Hematopoietic multipotent progenitor cell treated with erythropoietin and hydrocortisone succinate and interleukin-3 and kit ligand, for 6 days (in vitro differentiated cells): ENCODE measurements around the gene OGN.

Source experiments
- DNase-seq: peaks from one replicate; pipeline ENCODE4 v3.0.0-alpha.2; 2015

The OGN gene

DNA sequence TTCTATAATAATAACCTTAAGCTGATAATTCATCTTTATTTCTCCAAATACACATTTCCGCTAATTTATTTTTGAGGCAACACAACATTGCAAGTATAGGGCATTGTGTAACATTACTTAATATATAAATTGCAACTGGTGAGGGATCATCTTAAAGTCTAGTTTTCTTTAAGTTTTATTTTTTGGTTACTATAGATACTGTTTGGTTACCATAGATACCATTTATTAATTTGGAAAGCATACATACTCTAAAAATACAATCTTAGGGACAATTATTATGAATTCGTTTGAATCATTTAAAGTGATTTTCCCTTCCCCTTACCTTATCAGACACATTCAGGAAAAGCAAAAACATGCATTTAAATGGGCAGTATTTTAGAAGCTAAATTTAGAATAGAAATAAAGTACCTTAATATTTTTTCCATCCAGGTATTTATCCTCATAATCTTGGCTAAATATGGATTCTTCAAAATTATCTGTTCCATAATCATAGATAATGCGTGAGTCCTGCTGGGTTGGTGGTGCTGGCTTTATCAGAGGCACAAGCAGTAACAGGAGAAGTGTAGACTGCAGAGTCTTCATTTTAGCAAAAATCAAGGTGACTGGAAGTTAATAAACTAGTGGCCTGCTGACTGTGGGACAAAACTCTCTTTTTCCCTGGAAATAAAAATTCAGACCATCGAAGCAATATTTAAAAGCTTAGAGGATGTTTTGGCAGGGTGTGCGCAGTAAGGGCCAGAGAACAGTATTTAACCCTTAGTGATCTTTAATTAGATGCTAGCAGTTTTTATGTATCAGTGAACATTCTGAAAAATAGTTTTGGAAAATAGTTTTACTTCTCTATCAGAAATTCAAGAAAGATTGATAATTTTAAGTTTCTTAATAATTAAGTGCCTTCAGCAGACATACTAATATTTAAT is 1.3 kb downstream of the OGN start:
- no peak for DNase-seq

DNA sequence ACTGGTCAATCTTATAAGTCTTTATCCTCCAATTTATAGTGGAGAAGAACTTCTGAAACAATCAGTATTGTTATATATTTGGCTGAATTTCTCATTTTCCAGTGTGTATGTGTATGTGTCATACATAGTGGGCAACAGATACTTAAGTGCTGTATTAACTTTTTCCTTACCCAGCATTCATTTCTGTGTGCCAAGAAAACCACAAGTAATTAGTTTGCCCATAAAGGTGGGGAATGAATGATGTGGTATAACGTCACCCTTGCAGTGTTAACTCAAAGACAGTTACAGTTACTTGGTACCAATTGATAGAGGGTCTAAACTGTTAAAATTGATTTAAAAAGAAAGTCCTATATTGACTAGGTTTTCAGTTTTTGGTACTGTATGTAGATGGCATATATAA is 2.0 kb downstream of the OGN start:
- DNase-seq, result no peak

DNA sequence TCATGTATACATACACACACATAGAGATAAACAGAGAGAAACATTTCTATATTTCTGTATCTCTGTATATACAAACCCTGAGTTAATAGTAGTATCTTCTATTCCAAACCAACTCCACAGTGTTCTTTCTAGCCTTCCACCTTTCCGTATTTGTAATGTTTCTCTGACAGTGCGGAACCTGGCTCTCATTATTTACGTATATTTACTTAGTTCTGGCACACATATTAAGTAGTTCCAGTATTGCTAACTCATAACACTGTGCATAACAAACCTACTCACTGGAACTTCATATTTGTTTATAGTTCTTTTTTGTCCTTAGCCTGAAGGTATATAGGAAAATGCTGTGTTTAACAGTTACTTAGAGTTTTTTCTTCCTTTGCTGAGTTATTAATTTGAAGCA is 6.5 kb downstream of the OGN start:
- DNase-seq, result no peak

DNA sequence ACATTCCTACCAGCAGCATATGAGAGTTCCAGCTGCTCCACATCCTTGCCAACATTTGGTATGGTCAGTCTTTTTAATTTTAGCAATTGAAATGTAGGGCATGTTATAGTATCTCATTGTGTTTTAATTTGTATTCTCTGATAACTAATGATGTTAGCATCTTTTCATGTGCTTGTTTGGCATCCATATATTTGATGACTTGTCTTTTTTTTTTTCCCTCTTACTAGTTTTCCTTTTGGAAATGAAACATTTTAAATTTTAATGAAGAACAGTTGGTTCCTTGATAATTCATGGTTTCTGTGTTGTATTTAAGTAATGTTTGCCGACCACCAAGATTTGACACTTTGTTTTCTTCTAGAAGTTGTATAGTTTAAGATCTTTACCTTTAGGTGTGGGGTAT is 8.8 kb downstream of the OGN start:
- DNase-seq, result no peak

DNA sequence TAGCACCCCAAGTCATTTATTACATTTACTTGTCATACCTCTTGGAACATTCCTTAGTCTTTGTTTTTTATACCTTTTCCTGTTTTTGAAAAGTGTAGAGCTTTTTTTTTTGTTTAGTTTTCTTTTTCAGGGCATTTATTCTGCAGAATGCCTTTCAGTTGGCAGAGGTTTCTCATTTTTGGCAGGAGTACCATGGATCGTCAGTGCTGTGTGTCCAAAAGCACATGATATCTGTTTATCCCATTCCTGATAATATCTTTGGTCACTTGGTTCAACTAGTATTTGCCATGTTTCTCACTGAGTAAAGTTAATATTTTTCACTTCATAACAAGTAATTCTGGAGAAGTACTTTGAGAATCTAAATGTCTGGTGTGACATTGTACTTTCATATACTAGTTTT is 10.7 kb downstream of the OGN start:
- no peak for DNase-seq

DNA sequence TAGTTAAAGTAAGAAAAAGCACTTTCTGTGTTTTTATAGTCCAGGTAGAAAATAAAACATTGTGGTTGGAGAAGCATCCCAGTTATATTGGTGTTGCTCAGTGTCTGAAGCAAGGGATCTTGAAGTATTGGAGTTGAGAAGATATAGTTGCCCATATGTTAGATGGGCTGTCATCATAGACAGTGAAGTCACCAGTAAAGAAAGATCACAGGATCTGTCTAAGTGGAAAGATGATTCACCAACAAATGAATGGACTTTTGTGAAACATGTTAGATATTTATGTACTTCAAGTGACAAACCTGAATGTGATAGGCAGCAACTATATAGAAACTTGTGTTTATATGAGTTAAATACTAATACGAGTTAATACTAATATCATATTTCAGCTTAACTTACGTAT is 11.7 kb downstream of the OGN start:
- no peak for DNase-seq

DNA sequence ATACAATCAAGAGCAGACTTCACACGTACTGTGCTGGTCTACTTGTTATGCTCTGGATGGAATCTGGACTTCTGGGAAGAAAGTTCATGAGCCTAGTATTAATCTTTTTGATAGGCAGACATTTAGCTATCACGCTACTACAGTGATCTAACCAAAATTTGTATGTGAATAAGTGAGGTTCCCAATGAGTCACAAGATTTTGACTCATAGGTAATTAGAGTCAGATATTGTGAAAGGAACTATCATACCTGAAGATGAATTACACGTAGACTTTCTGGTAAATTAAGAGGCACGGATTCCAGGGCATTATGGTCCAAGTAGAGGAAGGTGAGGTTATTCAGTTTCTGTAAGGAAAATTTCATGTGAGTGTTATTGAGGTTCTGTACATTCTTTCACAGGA is 18.4 kb downstream of the OGN start:
- no peak for DNase-seq

DNA sequence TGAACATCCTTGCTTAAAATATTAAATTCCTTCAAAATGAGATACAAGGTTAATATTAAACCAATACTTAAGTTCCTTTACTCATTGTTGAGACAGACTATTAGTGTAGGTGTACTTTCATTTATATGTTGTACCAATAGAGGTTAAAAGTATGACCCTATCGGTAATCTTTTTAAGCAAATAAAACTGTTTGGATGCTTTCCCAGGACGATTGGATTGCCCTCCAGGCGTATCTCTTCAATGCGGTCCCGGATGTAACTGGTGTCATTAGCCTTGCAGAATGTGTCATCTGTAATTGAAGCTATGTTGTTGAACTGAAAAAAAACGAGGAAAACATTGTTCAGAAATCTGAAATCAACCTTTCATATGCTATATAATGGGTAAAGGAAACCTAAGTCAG is 18.9 kb downstream of the OGN start:
- DNase-seq, result no peak

DNA sequence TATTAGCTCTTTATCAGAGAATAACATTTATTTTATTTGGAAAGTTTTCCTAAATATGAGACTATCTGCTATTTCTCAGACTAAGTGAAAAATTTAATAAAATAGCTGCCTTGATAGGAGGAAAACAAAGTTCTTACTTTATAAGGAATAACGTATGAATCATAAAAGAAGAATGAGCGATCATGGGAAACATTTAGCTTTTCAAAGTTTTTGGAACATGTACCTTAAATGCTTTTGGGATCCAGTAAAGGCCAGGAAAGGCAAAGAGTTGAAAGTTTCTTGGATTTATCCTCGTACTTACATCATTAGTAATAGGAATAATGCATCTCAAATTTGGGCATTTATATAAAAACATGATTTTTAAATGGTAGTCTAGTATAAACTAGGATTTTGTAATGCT is 19.4 kb downstream of the OGN start:
- DNase-seq, result no peak

DNA sequence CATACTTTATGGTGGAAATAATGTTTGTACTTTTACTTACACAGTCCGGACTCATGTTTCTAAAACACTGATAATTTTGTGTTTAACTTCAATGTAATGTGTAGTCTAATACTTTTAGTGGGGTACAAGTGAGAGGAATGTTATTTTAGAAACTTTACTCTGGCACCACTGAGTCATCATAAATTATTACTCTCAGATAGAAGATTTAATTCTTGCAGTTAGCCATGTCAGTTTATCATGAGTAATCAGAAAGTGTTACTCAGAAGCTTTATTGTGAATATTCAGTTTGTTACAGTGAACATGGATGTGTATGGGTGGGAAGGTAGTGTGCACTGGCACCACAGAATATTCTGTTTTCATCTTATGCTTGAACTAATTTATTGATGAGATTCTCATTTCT is 20.0 kb downstream of the OGN start:
- no peak for DNase-seq

DNA sequence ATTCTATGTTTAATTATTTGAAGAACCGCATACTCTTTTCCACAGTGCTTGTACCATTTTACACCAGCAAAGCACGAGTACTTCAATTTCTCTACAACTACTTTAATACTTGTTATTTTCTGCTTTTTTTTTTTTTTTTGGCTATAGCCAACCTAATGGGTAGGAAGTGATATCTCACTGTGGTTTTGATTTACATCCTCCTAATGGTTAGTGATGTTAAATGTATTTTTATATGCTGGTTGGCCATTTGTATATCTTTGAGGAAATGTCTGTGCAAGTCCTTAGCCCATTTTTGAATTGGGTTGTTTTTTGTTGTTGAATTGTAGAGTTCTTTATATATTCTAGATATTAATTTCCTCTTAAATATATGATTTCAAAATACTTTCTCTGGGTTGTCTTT is 22.6 kb downstream of the OGN start:
- no peak for DNase-seq

DNA sequence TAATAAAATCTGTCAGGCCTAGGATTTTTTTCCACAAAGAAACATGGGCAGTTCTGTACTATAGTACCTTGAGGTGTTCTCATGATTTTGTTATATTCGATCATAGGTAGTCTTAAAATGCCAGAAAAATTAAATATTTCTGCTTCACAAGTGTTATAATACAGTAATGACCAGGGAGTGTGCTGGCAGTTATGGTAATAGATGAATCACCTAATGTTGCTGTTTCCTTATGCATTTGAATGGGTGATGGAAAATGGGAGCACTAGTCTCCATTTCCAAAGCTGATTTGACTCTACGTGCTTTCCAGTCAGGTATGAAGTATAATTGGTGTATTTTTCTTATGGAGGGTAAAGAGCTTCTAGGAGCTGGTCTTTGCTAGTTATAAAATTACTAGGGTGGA is 23.8 kb downstream of the OGN start:
- DNase-seq, result no peak

DNA sequence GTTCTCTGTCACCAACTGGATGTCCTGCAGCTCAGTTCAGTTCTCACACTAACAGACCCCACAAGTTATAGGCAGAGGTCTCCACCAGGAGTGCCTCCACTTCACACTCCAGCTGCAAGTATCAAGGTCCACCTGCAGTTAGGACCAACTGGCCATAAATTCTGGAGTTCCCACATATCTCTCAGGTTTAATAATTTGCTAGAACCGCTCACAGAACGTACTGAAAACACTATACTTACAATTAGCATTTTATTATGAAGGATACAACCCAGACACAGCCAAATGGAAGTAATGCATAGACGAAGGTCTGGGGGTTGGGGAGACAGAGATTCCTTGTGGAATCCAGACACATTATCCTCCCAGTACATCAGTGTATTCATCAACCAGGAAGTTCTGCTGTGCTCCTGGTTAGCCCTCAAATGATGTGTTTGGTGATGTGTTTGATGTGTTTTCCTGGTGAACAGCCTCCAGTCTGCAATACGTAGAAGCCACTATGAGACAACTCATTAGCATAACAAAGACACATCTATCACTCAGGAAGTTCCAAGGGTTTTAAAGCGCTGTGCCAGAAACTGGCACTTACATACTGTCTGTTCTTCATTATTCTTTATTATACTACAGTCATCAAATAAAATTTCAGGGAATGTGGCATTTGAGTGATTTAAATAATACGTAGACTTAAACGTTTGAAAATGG is 25.4 kb downstream of the OGN start:
- DNase-seq, result no peak

DNA sequence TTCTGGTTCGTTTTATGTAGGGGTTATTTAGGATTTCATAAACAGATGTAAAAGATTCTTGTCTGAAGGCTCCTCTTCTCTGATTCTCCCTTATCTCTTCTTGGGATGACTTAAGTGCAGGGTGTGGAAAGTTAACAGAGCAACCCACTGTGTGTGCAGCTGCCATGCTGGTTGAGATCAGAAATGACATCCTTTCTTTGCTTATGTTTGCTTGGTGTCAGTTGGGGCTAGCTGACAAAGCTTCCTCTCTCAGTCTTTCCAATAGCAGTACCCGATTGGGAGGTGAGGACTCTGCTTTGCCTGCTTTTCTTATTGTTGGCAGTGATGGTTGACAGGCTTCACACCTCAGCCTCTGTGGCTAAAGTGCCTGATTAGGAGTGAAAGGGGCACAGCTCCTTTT is 26.5 kb downstream of the OGN start:
- DNase-seq, result peak; percentile 33

DNA sequence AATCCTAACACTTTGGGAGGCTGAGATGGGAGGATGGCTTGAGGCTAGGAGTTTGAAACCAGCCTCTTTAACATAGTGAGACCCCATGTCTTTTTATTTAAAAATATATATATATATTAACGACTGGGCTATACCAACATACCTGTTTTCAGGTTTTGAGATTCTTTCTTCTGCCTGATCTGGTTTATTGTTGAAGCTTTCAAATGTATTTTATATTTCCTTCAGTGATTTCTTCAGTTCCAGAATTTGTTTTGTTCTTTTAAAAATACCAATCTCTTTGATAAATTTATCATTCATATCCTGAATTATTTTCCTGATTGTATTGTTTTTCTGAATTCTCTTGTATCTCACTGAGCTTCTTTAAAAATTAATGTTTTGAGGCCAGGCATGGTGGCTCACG is 31.2 kb downstream of the OGN start:
- DNase-seq, result no peak

DNA sequence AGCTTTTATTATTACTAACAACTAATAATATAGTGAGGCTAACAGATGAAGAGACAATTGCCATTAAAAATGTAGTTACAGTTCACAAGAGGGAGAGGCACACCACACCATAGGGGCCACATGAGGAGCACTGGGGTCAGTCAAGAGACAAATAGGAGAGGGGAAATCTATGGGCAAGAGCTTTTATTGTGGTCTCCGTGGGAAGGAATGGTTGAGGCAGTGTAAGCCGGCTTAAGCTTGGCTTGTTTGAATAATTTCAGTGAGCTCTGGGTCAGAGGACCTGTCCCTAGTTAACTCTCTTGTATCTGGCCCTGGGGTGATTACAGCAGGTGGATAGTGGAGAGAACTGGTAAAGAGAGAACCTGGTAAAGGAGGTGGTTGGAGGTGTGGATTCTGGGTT is 35.3 kb downstream of the OGN start:
- no peak for DNase-seq

DNA sequence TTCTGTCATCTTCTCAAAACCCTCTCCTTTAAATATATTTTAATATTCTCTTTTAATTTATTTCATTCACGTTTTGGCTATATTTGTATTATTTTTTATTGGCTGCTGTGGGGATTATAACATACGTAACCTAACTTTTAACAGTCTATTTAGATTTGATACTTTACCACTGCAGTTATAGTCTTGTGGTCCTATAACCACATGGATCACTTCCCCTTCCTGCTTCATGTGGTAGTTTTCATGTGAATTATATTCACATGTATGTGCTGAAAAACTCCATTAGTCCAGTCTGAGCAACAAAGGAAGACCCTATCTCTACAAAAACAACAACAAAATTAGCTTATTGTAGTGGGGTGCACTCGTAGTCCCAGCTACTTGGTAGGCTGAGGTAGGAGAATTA is 44.3 kb downstream of the OGN start:
- DNase-seq, result peak; percentile 27

DNA sequence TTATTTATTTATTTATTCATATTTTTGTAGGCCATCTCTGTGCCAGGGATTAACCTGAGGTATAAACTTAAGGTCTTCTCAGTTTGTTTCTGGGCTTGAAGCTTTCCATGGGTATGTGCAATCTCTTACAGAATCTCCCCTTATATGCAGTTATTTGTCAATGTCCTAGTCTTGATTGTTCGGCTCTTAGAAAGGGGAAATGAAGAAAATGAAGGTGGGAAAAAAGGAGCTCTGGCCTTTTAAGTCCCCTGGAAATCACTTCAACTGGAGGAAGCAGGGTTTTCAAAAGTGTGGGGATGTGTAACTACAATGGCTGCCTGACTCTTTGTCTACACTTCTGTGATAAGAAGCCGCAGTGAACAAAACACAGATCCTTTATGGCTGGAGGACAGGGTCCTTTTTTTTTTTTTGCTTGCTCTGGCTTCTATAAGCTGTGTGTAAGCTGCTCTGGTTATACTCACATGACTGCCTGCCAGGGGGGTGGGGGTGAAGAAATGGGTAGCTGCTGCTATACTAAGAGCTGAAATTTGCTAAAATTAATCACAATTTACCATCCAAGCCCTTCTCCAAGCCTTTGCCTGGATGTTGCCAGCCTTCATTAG is 44.9 kb downstream of the OGN start:
- peak; percentile 28 for DNase-seq

DNA sequence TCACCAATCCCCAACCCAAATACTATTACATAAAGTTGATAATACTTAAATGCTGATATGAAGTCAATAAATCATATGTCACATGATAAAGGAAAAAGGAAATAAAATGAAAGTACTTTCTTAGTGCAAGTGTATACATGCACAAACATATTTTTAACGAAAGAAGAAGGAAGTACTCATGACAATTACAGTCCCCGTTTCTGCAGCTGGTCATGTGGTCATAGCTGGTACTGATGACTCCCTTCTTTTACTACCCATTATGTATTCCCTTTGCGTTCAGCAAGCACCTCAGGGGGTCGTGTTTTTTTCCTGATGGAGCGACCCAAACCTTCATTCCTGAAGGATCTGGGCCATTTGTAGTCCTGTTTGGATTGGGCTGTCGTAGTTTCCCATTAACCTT is 51.3 kb downstream of the OGN start:
- DNase-seq, result no peak

DNA sequence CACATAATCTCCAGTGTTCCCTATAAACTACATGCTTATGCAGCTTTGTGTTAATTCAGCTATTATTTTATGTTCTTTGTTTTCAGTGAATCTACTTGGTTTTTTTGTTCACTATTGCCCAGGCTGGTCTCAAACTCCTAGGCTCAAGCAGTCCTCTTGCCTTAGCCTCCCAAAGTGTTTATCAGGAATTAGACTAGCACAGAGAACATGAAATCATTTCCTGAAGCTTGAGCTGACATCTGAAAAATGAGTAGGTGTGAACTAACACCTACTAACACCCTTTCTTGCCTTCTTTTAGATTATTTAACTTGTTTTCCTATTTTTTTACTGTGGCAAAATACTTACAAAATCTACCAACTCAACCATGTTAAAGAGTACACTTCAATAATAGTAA is 53.6 kb downstream of the OGN start:
- no peak for DNase-seq

DNA sequence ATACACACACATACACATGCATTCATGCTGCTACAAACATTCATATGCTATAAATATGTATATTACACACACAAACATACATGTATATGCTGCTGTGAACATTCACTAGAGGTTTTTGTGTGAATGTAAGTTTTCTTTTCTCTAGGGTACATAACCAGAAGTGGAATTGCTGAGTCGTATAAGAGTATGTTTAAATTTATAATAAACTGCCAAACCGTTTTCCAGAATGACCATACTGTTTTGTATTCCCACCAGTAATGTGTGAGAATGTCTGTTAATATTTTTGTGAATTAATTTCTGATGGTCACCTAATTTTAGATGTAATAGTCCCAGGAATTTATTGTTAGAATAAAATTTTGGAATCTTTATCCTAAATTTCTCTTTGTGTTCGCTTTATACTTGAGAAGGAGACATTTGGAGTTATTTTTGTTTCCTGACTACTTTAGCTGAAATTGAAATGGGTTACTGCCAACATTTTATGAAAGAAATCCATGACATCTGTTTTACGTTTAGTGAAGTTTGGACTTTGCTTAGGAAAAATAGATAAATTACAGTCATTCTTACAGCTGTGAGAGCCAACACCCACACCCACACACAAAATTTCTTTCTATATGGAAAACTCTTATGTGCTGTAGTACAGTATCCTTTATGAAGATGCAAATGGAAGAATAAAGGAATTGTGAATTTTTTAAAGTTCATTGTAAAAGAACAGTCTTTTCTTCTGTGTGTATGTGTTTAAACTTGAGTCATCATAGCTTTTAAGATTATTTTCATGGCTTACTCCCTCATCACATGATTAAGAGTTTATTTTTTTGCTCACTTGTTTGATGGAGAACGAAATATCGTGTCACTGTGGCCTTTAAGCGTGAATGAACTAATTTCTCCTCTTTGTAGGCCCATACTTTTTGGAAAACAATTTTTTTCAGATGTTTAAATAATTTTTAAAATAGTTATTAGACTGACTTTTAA is 54.3 kb downstream of the OGN start:
- DNase-seq, result no peak

DNA sequence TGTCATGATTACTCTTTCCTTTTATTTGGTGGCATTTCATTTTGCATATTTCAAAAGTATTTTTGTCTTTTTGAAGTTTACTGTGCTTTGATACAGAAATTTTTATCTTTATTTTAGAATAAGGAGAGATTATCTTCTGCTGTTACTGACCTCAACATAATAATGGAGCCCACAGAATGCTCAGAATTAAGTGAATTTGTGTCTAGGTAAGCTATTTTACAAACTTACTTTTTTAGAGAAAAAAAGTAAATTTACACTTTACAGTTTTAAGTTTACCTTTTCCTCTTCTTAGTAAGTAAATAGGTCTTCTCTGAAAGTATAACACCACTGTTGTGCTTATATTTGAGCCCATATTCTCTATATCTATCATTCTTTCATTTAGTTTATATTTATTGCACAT is 58.8 kb downstream of the OGN start:
- no peak for DNase-seq
